ENCODE measurements around the gene HOXC6. TPM values are rescaled to one million over a fixed set of nuclear protein-coding genes. Genes with fewer than 3 reads are reported as not detected.

HOXC6 gene
- total RNA-seq: 1 to 10 TPM; 3.3 to 4.1 (median 4.0) TPM

DNA sequence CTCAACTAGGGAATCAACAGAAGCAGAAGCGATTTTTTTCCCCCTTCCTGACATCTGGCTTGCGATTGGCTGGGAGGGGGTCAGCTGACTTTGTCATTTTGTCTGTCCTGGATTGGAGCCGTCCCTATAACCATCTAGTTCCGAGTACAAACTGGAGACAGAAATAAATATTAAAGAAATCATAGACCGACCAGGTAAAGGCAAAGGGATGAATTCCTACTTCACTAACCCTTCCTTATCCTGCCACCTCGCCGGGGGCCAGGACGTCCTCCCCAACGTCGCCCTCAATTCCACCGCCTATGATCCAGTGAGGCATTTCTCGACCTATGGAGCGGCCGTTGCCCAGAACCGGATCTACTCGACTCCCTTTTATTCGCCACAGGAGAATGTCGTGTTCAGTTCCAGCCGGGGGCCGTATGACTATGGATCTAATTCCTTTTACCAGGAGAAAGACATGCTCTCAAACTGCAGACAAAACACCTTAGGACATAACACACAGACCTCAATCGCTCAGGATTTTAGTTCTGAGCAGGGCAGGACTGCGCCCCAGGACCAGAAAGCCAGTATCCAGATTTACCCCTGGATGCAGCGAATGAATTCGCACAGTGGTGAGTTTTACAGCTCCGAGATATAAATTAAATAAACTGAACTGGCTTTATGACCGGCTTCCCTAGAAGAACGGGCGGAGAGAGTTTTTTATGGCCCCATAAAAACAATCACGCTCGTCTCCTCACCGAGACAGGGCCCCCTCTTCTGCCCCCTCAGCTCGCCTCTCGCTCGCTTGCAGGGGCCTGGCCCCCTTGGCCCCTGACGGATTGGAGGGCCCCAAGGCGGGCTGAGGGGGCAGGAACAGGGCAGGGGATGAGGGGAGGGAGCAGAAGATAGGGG is at the start of gene HOXC6:
HOXC6 (plus strand) TSS at position 127 of the 888 bp plus-strand sequence; CDS start at position 209, 82 bp downstream.
- peak within 1 kb of the TSS; percentile 40 to 71 (median 59) for H3K4me3 ChIP-seq
- no peaks in the 10 kb centered on the region for H3K9me3 ChIP-seq
- no peaks in the 10 kb centered on the region for H3K27me3 ChIP-seq
- DNase-seq (ENCODE audit: low spot score in 2 of 2): peak in 1 of 2 donors; percentile 59
- H3K4me1 ChIP-seq: peaks cover 5 to 7% of the 10 kb centered on the region in 2 donors
- intact Hi-C loops (cut with DNase I; ENCODE audit: low total_unique reads): no loop called here
- H3K27ac ChIP-seq: peak within 1 kb of the TSS; percentile 84 to 89
- no peaks in the 10 kb centered on the region for H3K36me3 ChIP-seq
- TF ChIP-seq POLR2A (IDR thresholded peaks at IDR 0.05): no peak
- TF ChIP-seq POLR2AphosphoS5 (IDR thresholded peaks at IDR 0.05): peak in 1 of 3 donors; percentile 22

DNA sequence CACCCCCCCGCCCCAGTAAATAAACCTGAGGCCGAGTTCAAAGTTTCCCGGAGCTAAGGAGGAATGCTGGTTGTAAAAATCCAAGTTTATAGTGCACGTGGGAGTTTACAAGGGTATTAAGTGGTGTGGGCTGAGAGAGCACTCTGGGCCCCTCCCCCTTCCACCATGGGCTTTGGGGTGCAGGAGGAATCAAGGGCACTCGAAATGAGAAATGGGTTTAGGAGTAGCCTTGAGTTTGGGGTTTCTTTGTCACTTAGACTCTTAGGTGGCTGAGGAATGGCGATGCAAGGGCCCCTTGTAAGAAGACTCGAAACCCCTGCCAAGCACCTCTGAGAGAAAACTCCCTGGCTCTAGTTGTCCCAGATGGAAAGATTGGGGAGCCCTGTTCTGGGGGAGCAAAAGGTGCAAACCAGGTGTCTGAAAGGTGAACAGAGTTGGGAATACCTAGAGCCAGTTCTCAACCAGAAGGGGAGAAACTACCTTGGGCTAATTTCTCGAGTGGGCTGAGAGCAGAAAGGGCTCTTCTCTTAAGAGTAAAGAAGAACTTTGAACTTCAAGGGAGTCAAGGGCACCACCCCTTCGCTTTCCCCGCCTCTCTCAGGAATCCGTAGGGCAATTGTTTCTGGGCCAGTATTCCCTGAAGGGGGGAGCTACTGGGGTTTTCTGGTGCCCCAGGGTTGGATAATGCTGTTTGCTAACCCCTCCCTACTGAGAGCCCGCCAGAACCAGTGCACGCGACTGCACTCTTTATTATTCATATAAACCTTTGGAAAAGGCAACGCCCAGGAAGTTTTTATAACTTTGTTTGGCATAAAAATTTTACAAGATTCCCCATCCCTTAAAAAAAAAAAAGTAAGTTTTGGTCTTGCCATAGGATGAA is 49.5 kb upstream of the HOXC6 start:
- H3K27me3 ChIP-seq: peaks cover 6 to 89% of the 10 kb centered on the region in 2 donors
- no peaks in the 10 kb centered on the region for H3K9me3 ChIP-seq
- no peak overlapping the region for H3K27ac ChIP-seq
- DNase-seq (ENCODE audit: low spot score in 2 of 2): no peak
- intact Hi-C loops (cut with DNase I; ENCODE audit: low total_unique reads): no loop called here
- no peak overlapping the region for H3K4me3 ChIP-seq
- TF ChIP-seq, protein P1, sequence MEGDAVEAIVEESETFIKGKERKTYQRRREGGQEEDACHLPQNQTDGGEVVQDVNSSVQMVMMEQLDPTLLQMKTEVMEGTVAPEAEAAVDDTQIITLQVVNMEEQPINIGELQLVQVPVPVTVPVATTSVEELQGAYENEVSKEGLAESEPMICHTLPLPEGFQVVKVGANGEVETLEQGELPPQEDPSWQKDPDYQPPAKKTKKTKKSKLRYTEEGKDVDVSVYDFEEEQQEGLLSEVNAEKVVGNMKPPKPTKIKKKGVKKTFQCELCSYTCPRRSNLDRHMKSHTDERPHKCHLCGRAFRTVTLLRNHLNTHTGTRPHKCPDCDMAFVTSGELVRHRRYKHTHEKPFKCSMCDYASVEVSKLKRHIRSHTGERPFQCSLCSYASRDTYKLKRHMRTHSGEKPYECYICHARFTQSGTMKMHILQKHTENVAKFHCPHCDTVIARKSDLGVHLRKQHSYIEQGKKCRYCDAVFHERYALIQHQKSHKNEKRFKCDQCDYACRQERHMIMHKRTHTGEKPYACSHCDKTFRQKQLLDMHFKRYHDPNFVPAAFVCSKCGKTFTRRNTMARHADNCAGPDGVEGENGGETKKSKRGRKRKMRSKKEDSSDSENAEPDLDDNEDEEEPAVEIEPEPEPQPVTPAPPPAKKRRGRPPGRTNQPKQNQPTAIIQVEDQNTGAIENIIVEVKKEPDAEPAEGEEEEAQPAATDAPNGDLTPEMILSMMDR (IDR thresholded peaks at IDR 0.05): no peak
- no peak for TF ChIP-seq POLR2A (IDR thresholded peaks at IDR 0.05)
- no peak for TF ChIP-seq POLR2AphosphoS5 (IDR thresholded peaks at IDR 0.05)
- peaks cover 0 to 7% of the 10 kb centered on the region in 2 donors for H3K4me1 ChIP-seq
- no peaks in the 10 kb centered on the region for H3K36me3 ChIP-seq

DNA sequence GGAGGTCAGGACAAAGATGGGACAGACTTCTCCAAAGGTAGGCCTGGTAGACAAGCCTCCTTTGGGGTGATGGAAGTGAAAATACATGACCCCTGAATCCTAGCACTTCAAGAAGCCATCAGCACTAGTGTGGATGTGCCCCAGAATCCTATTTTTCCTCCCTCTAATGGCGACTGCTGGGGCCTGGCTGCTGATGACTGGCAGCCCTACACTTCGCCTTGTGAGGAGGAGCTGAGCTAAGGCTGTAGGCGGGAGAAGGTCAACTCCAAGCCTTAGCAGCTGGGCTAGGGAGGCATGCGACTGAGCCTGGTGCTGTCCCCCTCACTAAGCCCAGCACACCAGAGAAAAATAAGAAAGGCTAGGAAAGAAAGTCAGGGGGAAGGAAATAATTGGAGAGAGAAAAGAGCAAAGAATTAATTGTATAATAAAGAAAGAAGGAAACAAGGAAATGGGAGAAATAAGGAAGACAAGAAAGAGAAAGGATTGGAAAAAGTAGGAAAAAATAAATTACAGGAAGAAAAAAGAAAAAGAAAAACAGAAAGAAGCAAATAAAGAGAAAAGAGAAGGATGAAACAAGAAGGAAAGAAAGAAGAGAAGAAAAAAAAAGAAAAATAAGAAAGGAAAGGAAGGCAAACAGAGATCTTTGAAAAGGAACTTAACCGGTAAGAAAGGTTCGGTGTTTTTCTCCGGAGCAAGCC is 48.0 kb upstream of the HOXC6 start:
- Histone ChIP-seq H3K27ac (no peak overlapping the region), H3K9me3 (no peaks in the 10 kb centered on the region)

DNA sequence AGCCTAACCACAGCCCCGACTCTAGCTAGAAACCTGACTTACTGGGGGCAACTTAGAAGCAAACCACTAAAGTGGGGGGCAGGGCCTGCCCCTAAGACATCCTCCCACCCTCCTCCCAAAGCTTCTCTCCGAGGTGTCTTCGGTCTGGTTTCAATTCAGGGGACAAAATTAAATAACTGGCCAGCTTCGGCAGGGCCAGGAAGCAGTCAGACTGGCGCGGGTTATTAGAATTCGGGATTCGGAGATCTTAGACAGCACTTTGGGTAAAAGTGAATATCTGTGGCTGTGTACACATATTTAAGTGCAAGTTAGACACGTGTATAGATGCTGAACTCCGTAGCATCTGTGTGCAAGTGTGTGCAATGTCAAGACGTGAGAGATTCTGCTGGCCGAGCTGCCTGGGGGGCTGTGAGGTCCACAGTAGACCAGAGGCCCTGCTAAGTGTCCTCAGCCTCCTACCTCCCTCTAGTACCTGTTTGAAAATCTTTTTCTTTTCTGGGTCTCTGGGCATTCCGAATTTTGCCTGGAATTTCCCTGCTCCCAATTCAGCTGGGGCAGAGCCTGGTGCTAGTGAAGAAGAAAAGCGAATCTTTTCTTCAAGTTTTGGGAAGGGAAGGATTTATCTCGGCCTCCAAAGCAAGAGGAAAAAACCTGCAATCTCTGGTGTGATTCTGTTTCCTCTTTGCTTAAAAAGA is 47.3 kb upstream of the HOXC6 start:
- Histone ChIP-seq H3K4me3 (no peak overlapping the region), H3K9me3 (no peaks in the 10 kb centered on the region), H3K27me3 (peaks cover 3 to 86% of the 10 kb centered on the region in 2 donors), H3K36me3 (no peaks in the 10 kb centered on the region), H3K4me1 (peaks cover 0 to 8% of the 10 kb centered on the region in 2 donors), H3K27ac (no peak overlapping the region)
- DNase-seq (ENCODE audit: low spot score in 2 of 2): no peak
- intact Hi-C loops (cut with DNase I; ENCODE audit: low total_unique reads): no loop called here
- TF ChIP-seq, protein P1 (IDR thresholded peaks at IDR 0.05): no peak
- TF ChIP-seq POLR2AphosphoS5 (IDR thresholded peaks at IDR 0.05): no peak
- TF ChIP-seq POLR2A (IDR thresholded peaks at IDR 0.05): no peak

More for the DNA sequence above, 48.0 kb upstream of the HOXC6 start:
- H3K27me3 ChIP-seq: peaks cover 2 to 86% of the 10 kb centered on the region in 2 donors
- H3K36me3 ChIP-seq: no peaks in the 10 kb centered on the region
- DNase-seq (ENCODE audit: low spot score in 2 of 2): no peak
- intact Hi-C loops (cut with DNase I; ENCODE audit: low total_unique reads): no loop called here
- no peak overlapping the region for H3K4me3 ChIP-seq
- peaks cover 0 to 2% of the 10 kb centered on the region in 2 donors for H3K4me1 ChIP-seq
- TF ChIP-seq, protein P1 (IDR thresholded peaks at IDR 0.05): no peak
- TF ChIP-seq POLR2A (IDR thresholded peaks at IDR 0.05) (no peak), POLR2AphosphoS5 (IDR thresholded peaks at IDR 0.05) (no peak)
